GM03348 (cell line): ENCODE data around the gene AIP.
A peak's percentile ranks its signal among the peaks of the same experiment; 100 is the strongest.

Source experiments
- DNase-seq: peaks from one replicate; pipeline ENCODE4 v3.0.0; 2012; ENCODE audit warnings: low spot score

Gene AIP

GRCh38 chr11:67493548-67494370 is 10.9 kb downstream of the AIP start:
- DNase-seq: no peak

- DNase-seq: no peak
Measured at GRCh38 chr11:67494371-67495233, 11.8 kb downstream of the AIP start.

- DNase-seq: no peak
Measured at GRCh38 chr11:67495234-67496005, 12.6 kb downstream of the AIP start.

- no peak for DNase-seq
Measured at GRCh38 chr11:67496113-67496512, 13.3 kb downstream of the AIP start.

GRCh38 chr11:67497656-67498291 is 14.9 kb downstream of the AIP start:
- DNase-seq: no peak

- DNase-seq: no peak
Measured at GRCh38 chr11:67498544-67498972, 15.7 kb downstream of the AIP start.

GRCh38 chr11:67499808-67500483 is 17.1 kb downstream of the AIP start:
- DNase-seq: no peak

- no peak for DNase-seq
Measured at GRCh38 chr11:67500484-67500821, 17.6 kb downstream of the AIP start.

GRCh38 chr11:67500831-67501715 is 18.2 kb downstream of the AIP start:
- no peak for DNase-seq

GRCh38 chr11:67501854-67502253 is 19.0 kb downstream of the AIP start:
- DNase-seq: no peak

GRCh38 chr11:67502328-67502979 is 19.6 kb downstream of the AIP start:
- no peak for DNase-seq

- no peak for DNase-seq
Measured at GRCh38 chr11:67503119-67504004, 20.5 kb downstream of the AIP start.

- DNase-seq: peak; percentile 71
Measured at GRCh38 chr11:67504005-67504949, 21.5 kb downstream of the AIP start.

- peak; percentile 91 for DNase-seq
Measured at GRCh38 chr11:67504950-67505581, 22.2 kb downstream of the AIP start, which contains the start of gene PITPNM1. Gene PITPNM1 (minus strand): TSS chr11:67505363. CDS start chr11:67504180, 1,183 bp downstream.

GRCh38 chr11:67505605-67506396 is 23.0 kb downstream of the AIP start:
- DNase-seq: peak; percentile 93

GRCh38 chr11:67506426-67507051 is 23.7 kb downstream of the AIP start:
- DNase-seq: no peak
